ENCODE measurements around the gene ZNF274.
"Not testable (repeated sequence)": the region's sequence is repeated elsewhere in the genome, so short reads cannot be mapped to it uniquely, and the experiment has no call there.

- TF ChIP-seq USF2 (CRISPR knock-in tag; IDR thresholded peaks at IDR 0.05); ZNF512 (CRISPR knock-in tag; IDR thresholded peaks at IDR 0.05; ENCODE audit: borderline replicate concordance); MAX (CRISPR knock-in tag; IDR thresholded peaks at IDR 0.05); CTCF (IDR thresholded peaks at IDR 0.05); ZNF138 (CRISPR knock-in tag; conservative IDR thresholded peaks at IDR 0.05); ZNF232 (CRISPR knock-in tag; IDR thresholded peaks at IDR 0.05); NR2C2 (CRISPR knock-in tag; IDR thresholded peaks at IDR 0.05); IRF1 (CRISPR knock-in tag; IDR thresholded peaks at IDR 0.05); FOXP1 (CRISPR knock-in tag; IDR thresholded peaks at IDR 0.05; ENCODE audit: borderline replicate concordance); SOX15 (CRISPR knock-in tag; IDR thresholded peaks at IDR 0.05): not testable (repeated sequence)
Measured at GRCh38 chr19:58147475-58147874, 35.4 kb upstream of the ZNF274 start.
